Measurements from ENCODE around the gene HSPG2.

DNA sequence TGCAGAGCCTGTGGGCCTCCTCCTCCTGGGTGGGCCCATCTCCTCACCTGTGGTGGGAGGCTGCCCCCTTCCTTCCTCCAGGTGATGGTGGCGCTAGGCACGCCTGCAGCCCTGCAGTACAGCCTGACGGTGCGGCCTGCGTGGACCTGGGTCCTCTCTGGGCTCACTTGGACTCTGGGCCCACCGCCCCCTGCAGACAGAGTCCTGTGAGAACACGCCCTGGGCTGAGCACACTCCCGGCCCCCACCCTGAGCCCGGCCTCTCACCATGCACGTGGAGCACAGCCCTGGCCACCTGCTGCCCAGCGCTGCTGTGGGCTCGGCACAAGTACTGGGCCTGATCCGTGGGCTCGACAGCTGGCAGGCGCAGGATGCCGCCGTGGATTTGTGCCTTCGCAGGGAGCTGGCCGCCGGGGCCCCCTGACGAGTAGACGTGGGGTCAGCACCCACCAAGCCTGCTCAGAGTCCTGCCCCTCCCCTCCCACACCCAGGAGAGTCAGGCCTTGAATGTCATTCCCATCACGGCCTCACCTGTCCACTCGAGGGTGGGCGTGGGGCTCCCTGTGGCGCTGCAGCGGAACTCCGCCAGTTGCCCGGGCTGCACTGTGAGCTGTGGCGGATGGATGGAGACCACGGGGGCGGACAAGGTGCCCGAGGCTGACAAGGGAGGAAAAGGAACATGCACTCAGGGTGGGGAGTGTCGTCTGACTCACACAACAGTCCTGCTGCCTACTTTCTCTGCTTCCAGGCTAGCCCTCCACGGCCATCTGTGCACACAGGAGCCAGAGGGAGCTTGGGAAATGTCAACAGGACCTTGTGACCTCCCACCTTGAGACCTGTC, 81.6 kb downstream of the HSPG2 start:
- TF ChIP-seq, protein P1, sequence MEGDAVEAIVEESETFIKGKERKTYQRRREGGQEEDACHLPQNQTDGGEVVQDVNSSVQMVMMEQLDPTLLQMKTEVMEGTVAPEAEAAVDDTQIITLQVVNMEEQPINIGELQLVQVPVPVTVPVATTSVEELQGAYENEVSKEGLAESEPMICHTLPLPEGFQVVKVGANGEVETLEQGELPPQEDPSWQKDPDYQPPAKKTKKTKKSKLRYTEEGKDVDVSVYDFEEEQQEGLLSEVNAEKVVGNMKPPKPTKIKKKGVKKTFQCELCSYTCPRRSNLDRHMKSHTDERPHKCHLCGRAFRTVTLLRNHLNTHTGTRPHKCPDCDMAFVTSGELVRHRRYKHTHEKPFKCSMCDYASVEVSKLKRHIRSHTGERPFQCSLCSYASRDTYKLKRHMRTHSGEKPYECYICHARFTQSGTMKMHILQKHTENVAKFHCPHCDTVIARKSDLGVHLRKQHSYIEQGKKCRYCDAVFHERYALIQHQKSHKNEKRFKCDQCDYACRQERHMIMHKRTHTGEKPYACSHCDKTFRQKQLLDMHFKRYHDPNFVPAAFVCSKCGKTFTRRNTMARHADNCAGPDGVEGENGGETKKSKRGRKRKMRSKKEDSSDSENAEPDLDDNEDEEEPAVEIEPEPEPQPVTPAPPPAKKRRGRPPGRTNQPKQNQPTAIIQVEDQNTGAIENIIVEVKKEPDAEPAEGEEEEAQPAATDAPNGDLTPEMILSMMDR (IDR thresholded peaks at IDR 0.05) = no peak
- TF ChIP-seq POLR2A (IDR thresholded peaks at IDR 0.05) = no peak

All from ovary (tissue), 3 donors.